SU-DHL-6 (cell line): Measurements from ENCODE around the gene RAB22A.

Experiments
- H2AFZ ChIP-seq: fragments of 200-600 bp; sonication (generic); 2 replicates; pipeline ENCODE4 v1.6.1; 2014; ENCODE audit warnings: low read depth, mild to moderate bottlenecking, moderate library complexity, mixed read lengths, antibody characterized with exemption, low read length; ENCODE audit not compliant: severe bottlenecking
- H3F3A ChIP-seq: fragments of 200-600 bp; shearing (Covaris generic); 2 replicates; pipeline ENCODE4 v1.6.0; 2016; ENCODE audit warnings: antibody characterized with exemption, mild to moderate bottlenecking; ENCODE audit not compliant: insufficient read depth
- H3K27ac ChIP-seq: fragments of 200-600 bp; sonication (generic); 2 replicates; pipeline ENCODE4 v1.5.1; 2016; ENCODE audit warnings: low read depth, mild to moderate bottlenecking, low read length, moderate library complexity, mixed read lengths
- H3K27me3 ChIP-seq: fragments of 200-600 bp; sonication (generic), shearing (Covaris generic); 2 replicates; pipeline ENCODE4 v1.6.0; 2014; ENCODE audit warnings: mild to moderate bottlenecking, low read length
- H3K36me3 ChIP-seq: fragments of 200-600 bp; sonication (generic); 2 replicates; pipeline ENCODE4 v1.6.1; 2014; ENCODE audit warnings: mild to moderate bottlenecking, low read length, mixed read lengths
- H3K4me2 ChIP-seq: fragments of 300-600, 200-600 bp; shearing (Covaris generic), sonication (generic); 2 replicates; pipeline ENCODE4 v1.6.0; 2014; ENCODE audit warnings: low read length, low read depth, mild to moderate bottlenecking; ENCODE audit not compliant: poor library complexity, severe bottlenecking
- H3K4me3 ChIP-seq: fragments of 200-600 bp; sonication (generic); 2 replicates; pipeline ENCODE4 v1.5.1; 2014; ENCODE audit warnings: antibody characterized with exemption, low read length, mild to moderate bottlenecking, mixed read lengths; ENCODE audit not compliant: insufficient read depth, poor library complexity, severe bottlenecking
- H3K79me2 ChIP-seq: fragments of 200-600 bp; sonication (generic); 2 replicates; pipeline ENCODE4 v1.6.1; 2014; ENCODE audit warnings: mild to moderate bottlenecking, low read length, moderate library complexity; ENCODE audit not compliant: insufficient read depth
- H3K9ac ChIP-seq: fragments of 200-600 bp; sonication (generic); 2 replicates; pipeline ENCODE4 v1.7.0; 2014; ENCODE audit warnings: mild to moderate bottlenecking, low read length
- H3K9me2 ChIP-seq: fragments of 200-600 bp; sonication (generic); replicated peaks from 2 replicates; pipeline ENCODE4 v1.6.1; 2014; ENCODE audit warnings: low read length; ENCODE audit not compliant: insufficient read depth
- H3K9me3 ChIP-seq: fragments of 200-600 bp; sonication (generic); 2 replicates; pipeline ENCODE4 v1.6.1; 2014; ENCODE audit warnings: low read length, mixed read lengths; ENCODE audit not compliant: insufficient read depth
- H4K20me1 ChIP-seq: fragments of 200-600 bp; sonication (generic); 2 replicates; pipeline ENCODE4 v1.6.1; 2014; ENCODE audit warnings: low read depth, mild to moderate bottlenecking, antibody characterized with exemption, low read length, moderate library complexity, mixed read lengths
- EZH2phosphoT487 ChIP-seq: fragments of 200-600 bp; sonication (generic), shearing (Covaris generic); conservative IDR thresholded peaks from 2 replicates; pipeline ENCODE4 v1.6.1; 2018; ENCODE audit warnings: mild to moderate bottlenecking, antibody characterized with exemption, low read length, moderate library complexity, mixed read lengths
- TF ChIP-seq, protein P1 (sequence below): fragments of 200-600 bp; sonication (generic); IDR thresholded peaks from one replicate; pipeline ENCODE4 v1.5.1; 2017; ENCODE audit warnings: antibody characterized with exemption, mild to moderate bottlenecking, low read length, moderate library complexity; ENCODE audit not compliant: insufficient read depth, poor library complexity, severe bottlenecking

Gene RAB22A

DNA sequence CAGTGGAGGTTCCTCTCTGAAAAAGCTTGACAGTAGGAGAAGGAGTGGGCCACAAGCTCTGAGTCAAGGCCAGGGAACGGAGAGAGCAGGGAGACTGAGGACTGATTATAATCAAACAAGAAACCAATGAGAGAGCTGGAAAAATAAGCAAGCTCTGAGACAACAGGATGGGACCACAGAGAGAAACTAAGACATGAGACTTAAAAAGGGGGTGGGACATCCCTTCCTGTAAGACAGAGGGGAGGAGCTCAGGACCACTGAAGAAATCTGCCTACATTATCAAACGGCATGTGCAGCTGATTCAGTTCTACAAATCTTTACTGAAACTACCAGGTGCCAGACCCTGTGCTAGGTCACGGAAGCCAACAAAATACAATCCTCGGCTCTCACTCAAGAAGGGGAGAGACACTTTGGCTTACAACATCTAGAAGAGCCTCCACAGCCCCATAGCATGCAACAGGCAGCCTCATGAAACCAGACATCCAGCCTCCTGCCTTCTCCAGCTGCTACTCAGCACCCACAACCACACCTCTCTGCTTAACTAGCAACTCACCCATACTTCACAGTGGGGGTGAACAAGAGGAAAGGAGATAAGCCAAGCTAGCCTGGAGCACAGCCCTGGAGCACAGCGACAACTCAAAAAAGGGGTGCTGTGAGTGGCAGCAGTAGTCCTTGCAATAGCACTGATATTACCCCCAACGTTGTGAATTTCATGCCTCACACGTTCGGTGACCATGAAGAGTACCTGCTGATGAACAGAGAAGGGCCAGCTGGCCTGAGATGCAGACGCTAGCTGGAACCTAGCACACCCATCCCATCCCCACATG lies 41.9 kb upstream of the RAB22A start:
- Histone ChIP-seq H3K27ac (no peak overlapping the region), H3K9ac (no peak overlapping the region), H3K4me3 (no peak overlapping the region), H3K9me2 (no peaks in the 10 kb centered on the region), H3K79me2 (no peaks in the 10 kb centered on the region), H3F3A (no peaks in the 10 kb centered on the region), H3K9me3 (no peaks in the 10 kb centered on the region), H3K4me2 (no peak overlapping the region), H3K36me3 (no peaks in the 10 kb centered on the region), H2AFZ (no peak overlapping the region), H4K20me1 (no peaks in the 10 kb centered on the region), H3K27me3 (no peaks in the 10 kb centered on the region)
- TF ChIP-seq EZH2phosphoT487: no peak
- TF ChIP-seq, protein P1, sequence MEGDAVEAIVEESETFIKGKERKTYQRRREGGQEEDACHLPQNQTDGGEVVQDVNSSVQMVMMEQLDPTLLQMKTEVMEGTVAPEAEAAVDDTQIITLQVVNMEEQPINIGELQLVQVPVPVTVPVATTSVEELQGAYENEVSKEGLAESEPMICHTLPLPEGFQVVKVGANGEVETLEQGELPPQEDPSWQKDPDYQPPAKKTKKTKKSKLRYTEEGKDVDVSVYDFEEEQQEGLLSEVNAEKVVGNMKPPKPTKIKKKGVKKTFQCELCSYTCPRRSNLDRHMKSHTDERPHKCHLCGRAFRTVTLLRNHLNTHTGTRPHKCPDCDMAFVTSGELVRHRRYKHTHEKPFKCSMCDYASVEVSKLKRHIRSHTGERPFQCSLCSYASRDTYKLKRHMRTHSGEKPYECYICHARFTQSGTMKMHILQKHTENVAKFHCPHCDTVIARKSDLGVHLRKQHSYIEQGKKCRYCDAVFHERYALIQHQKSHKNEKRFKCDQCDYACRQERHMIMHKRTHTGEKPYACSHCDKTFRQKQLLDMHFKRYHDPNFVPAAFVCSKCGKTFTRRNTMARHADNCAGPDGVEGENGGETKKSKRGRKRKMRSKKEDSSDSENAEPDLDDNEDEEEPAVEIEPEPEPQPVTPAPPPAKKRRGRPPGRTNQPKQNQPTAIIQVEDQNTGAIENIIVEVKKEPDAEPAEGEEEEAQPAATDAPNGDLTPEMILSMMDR: no peak

- H4K20me1 ChIP-seq: no peaks in the 10 kb centered on the region
- H3K36me3 ChIP-seq: no peaks in the 10 kb centered on the region
- no peaks in the 10 kb centered on the region for H3K79me2 ChIP-seq
- no peak overlapping the region for H3K9ac ChIP-seq
- H3K4me2 ChIP-seq: no peak overlapping the region
- H3K27ac ChIP-seq: no peak overlapping the region
- H2AFZ ChIP-seq: no peak overlapping the region
- H3K27me3 ChIP-seq: no peaks in the 10 kb centered on the region
- no peak overlapping the region for H3K4me3 ChIP-seq
- TF ChIP-seq, protein P1: no peak
- no peak for TF ChIP-seq EZH2phosphoT487
- no peaks in the 10 kb centered on the region for H3K9me2 ChIP-seq
- no peaks in the 10 kb centered on the region for H3F3A ChIP-seq
- H3K9me3 ChIP-seq: no peaks in the 10 kb centered on the region
These were observed 41.1 kb upstream of the RAB22A start for GRCh38 chr20:58268421-58268821.

DNA sequence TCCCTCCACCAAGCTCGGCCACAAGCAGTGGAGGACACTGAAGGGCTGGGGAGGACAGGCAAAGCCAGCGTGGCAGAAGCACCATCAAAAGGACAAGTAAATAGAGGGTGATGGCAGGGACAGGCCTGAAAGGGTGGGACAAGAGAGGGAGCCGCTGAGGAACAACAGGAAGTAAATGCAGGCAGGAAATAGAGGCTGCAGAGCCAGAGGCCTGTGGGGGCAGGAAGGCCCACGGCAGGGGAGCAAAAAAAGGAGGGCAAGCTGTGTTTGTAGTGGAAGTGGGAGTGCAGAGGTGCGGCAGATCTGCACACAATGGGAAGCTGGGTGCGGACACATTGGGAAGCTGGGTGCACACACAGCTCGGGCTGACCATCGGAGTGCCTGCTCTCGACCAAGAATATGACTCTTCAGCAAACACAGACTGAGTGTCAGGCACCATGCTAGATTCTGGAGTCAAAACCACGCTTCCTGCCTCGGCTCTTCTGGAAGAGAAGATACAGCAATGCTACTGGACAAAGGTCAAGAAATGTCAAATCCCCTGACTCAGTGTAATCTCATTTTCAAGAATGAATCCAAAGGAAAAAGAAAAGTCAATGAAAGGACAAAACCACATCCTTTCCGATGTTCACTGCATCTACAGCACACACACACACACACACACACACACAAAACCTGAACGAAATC lies 40.4 kb upstream of the RAB22A start:
- no peaks in the 10 kb centered on the region for H3K9me3 ChIP-seq
- H3F3A ChIP-seq: no peaks in the 10 kb centered on the region
- no peak overlapping the region for H3K27ac ChIP-seq
- H3K36me3 ChIP-seq: no peaks in the 10 kb centered on the region
- H3K9ac ChIP-seq: no peak overlapping the region
- H4K20me1 ChIP-seq: no peaks in the 10 kb centered on the region
- H2AFZ ChIP-seq: no peak overlapping the region
- H3K27me3 ChIP-seq: no peaks in the 10 kb centered on the region
- H3K4me3 ChIP-seq: no peak overlapping the region
- no peak overlapping the region for H3K4me2 ChIP-seq
- no peaks in the 10 kb centered on the region for H3K9me2 ChIP-seq
- no peaks in the 10 kb centered on the region for H3K79me2 ChIP-seq
- TF ChIP-seq, protein P1: no peak
- no peak for TF ChIP-seq EZH2phosphoT487
